Thyroid gland (tissue), 4 donors: Measurements from ENCODE around the gene CAMK1D. TPM values are rescaled to one million over a fixed set of nuclear protein-coding genes. Genes with fewer than 3 reads are reported as not detected.
A peak's percentile ranks its signal among the peaks of the same experiment; 100 is the strongest.

Source experiments
- DNase-seq, 2 donors: peaks; one replicate each; pipeline ENCODE4 v3.0.0-alpha.2; 2019
- H3K27ac ChIP-seq, 3 donors: fragments of 200-600 bp; sonication (generic); 1 replicate in 2 of 3; 2 replicates in 1 of 3; pipeline ENCODE4 v1.5.1; 2016 to 2019; ENCODE audit warnings: mild to moderate bottlenecking in 1 of 3, moderate library complexity in 1 of 3
- H3K27me3 ChIP-seq: fragments of 200-600 bp; sonication (generic); one replicate; pipeline ENCODE4 v1.5.1; 2019
- H3K36me3 ChIP-seq, 2 donors: fragments of 200-600 bp; sonication (generic); one replicate each; pipeline ENCODE4 v1.5.1; 2016 to 2019
- H3K4me1 ChIP-seq, 2 donors: fragments of 200-600 bp; sonication (generic); one replicate each; pipeline ENCODE4 v1.5.1; 2017 to 2019
- H3K4me3 ChIP-seq, 3 donors: fragments of 200-600 bp; sonication (generic); replicated peaks in 1 of 3; 1 replicate in 2 of 3; 2 replicates in 1 of 3; pipeline ENCODE4 v1.5.1; 2016; ENCODE audit warnings: mild to moderate bottlenecking in 1 of 3
- H3K9me3 ChIP-seq: fragments of 200-600 bp; sonication (generic); one replicate; pipeline ENCODE4 v1.5.1; 2017
- CTCF ChIP-seq, 6 experiments: fragments of 200-600 bp in 3 of 6; fragments of 450-650 bp in 3 of 6; sonication (generic) in 3 of 6; IDR thresholded peaks; one replicate each; pipeline ENCODE4 v1.5.1; 2016 to 2019; ENCODE audit warnings: antibody characterized with exemption in 6 of 6, mild to moderate bottlenecking in 2 of 6, inconsistent platforms in 1 of 6, moderate library complexity in 1 of 6
- POLR2A ChIP-seq, 2 donors: fragments of 450-650 bp; IDR thresholded peaks; one replicate each; pipeline ENCODE4 v1.6.1; 2017; ENCODE audit warnings: antibody characterized with exemption in 2 of 2, mild to moderate bottlenecking in 2 of 2, moderate library complexity in 1 of 2
- WGBS, 2 donors: methylation state at CpG; one replicate each; pipeline ENCODE4 v1.1.5; 2017; 5-methylcytosine and 5-hydroxymethylcytosine counted together
- intact Hi-C: fragments of 100-400 bp; cut with DNase I; formaldehyde crosslinking; loops from one replicate; pipeline ENCODE4 v1.15.1; 2023
- total RNA-seq, 4 donors: library from RNA; depleted of rRNA; stranded (reverse); fragments of >200 nt; gene quantifications; one replicate each; pipeline ENCODE4 v1.2.3, GENCODE V29; 2016

The CAMK1D gene
- total RNA-seq, 4 donors from 2014 or later = 12.2 to 29.6 (median 17.4) TPM

- Histone ChIP-seq H3K9me3 (no peaks in the 10 kb centered on the region), H3K4me1 (peaks cover 7 to 11% of the 10 kb centered on the region in 2 donors), H3K27ac (no peak overlapping the region), H3K4me3 (no peak overlapping the region), H3K36me3 (no peaks in the 10 kb centered on the region), H3K27me3 (no peaks in the 10 kb centered on the region)
- no peak for DNase-seq
- intact Hi-C loops = no loop called here
- TF ChIP-seq POLR2A (IDR thresholded peaks at IDR 0.05) (no peak), CTCF (IDR thresholded peaks at IDR 0.05) (no peak)
Observed at GRCh38 chr10:12561720-12562119, 212.4 kb downstream of the CAMK1D start.

- H3K9me3 ChIP-seq = no peaks in the 10 kb centered on the region
- TF ChIP-seq POLR2A (IDR thresholded peaks at IDR 0.05) (no peak), CTCF (IDR thresholded peaks at IDR 0.05) (no peak)
- no peak overlapping the region for H3K4me3 ChIP-seq
- no peaks in the 10 kb centered on the region for H3K27me3 ChIP-seq
- intact Hi-C loops = no loop called here
- no peaks in the 10 kb centered on the region for H3K36me3 ChIP-seq
- DNase-seq = no peak
- no peak overlapping the region for H3K27ac ChIP-seq
- 94 to 96% methylated on average over 3 of the region's 3 CpGs for WGBS, 2 donors
- peaks cover 5 to 12% of the 10 kb centered on the region in 2 donors for H3K4me1 ChIP-seq
Observed at GRCh38 chr10:12563489-12563888, 214.1 kb downstream of the CAMK1D start.

GRCh38 chr10:12564173-12564572, 214.8 kb downstream of the CAMK1D start:
- Histone ChIP-seq H3K4me1 (peaks cover 8 to 12% of the 10 kb centered on the region in 2 donors), H3K36me3 (no peaks in the 10 kb centered on the region), H3K27me3 (no peaks in the 10 kb centered on the region), H3K9me3 (no peaks in the 10 kb centered on the region), H3K4me3 (no peak overlapping the region), H3K27ac (no peak overlapping the region)
- WGBS, 2 donors = 87 to 89% methylated on average over 2 of the region's 2 CpGs
- TF ChIP-seq CTCF (IDR thresholded peaks at IDR 0.05) (no peak), POLR2A (IDR thresholded peaks at IDR 0.05) (no peak)
- DNase-seq = no peak
- intact Hi-C loops = no loop called here

- intact Hi-C loops = no loop called here
- Histone ChIP-seq H3K36me3 (no peaks in the 10 kb centered on the region), H3K27ac (peak overlapping the region in 2 of 3 donors; percentile 2 to 40), H3K4me1 (peaks cover 7 to 8% of the 10 kb centered on the region in 2 donors), H3K27me3 (no peaks in the 10 kb centered on the region), H3K4me3 (no peak overlapping the region), H3K9me3 (no peaks in the 10 kb centered on the region)
- WGBS, 2 donors = 55 to 68% methylated on average over 20 of the region's 20 CpGs
- DNase-seq = peak; percentile 61 to 64
- TF ChIP-seq POLR2A (IDR thresholded peaks at IDR 0.05) (no peak), CTCF (IDR thresholded peaks at IDR 0.05) (no peak)
Observed at GRCh38 chr10:12566161-12567115, 217.1 kb downstream of the CAMK1D start.

- Histone ChIP-seq H3K4me3 (no peak overlapping the region), H3K4me1 (peaks cover 7 to 8% of the 10 kb centered on the region in 2 donors), H3K27ac (no peak overlapping the region), H3K36me3 (no peaks in the 10 kb centered on the region), H3K27me3 (no peaks in the 10 kb centered on the region), H3K9me3 (no peaks in the 10 kb centered on the region)
- intact Hi-C loops = no loop called here
- WGBS, 2 donors = 81 to 82% methylated on average over 7 of the region's 7 CpGs
- DNase-seq = no peak
- no peak for TF ChIP-seq CTCF (IDR thresholded peaks at IDR 0.05)
- TF ChIP-seq POLR2A (IDR thresholded peaks at IDR 0.05) = no peak
Observed at GRCh38 chr10:12568391-12569009, 219.2 kb downstream of the CAMK1D start.
